Measurements from ENCODE around the gene ZNF730.

GRCh38 chr19:23099966-23100365, 16.9 kb upstream of the ZNF730 start:
- TF ChIP-seq EZH2 (IDR thresholded peaks at IDR 0.05): no peak
- TF ChIP-seq POLR2AphosphoS5 (IDR thresholded peaks at IDR 0.05; ENCODE audit: borderline replicate concordance, low read depth, low read length): no peak
- TF ChIP-seq FOXP2 (optimal IDR thresholded peaks at IDR 0.05; ENCODE audit: control extremely low read depth, extremely low read length, insufficient read depth): no peak
